ENCODE measurements around the gene BARX2.

GRCh38 chr11:129386795-129387397 lies 11.2 kb downstream of the BARX2 start:
- no peak for TF ChIP-seq USF1 (IDR thresholded peaks at IDR 0.05)
- no peak for TF ChIP-seq TEAD4 (IDR thresholded peaks at IDR 0.05)
- no peak for TF ChIP-seq EGR1 (IDR thresholded peaks at IDR 0.05)
- no peak for TF ChIP-seq EP300 (IDR thresholded peaks at IDR 0.05; ENCODE audit: borderline replicate concordance)

Data from Ishikawa (cell line).